ENCODE data around the gene ACTR1B. TPM values are rescaled to one million over a fixed set of nuclear protein-coding genes. Genes with fewer than 3 reads are reported as not detected.
A peak's percentile ranks its signal among the peaks of the same experiment; 100 is the strongest.

Gene ACTR1B
- polyA plus RNA-seq, 1 experiment, result 64.6 TPM

DNA sequence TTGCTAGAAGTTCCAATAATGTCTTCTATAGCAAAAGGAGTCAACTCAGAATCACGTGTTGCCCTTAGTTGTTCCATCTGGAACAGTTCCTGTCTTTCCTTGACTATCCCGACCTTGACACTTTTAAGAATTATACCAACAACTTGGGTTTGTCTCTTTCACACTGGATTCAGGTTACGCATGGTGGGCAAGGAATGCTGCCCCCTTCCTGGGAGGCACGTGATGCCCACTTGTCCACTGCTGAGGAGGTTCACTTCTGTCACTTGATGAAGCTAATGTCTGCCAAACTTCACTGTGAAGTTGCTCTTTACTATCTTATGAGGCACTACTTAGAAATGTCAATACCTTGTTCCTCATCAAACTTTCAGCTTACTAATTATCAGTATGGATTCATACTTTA is 12.7 kb downstream of the ACTR1B start:
- Histone ChIP-seq H3K27me3 (ENCODE audit: control insufficient read depth, insufficient read depth, low read length) (no peaks in the 10 kb centered on the region), H3K4me3 (ENCODE audit: low read depth, low read length) (no peak overlapping the region), H3K36me3 (ENCODE audit: control insufficient read depth, insufficient read depth, low read length) (peaks cover 11% of the 10 kb centered on the region)
- ChIA-PET POLR2A (no interaction called here), CTCF (interaction anchor here (1.4 to 1.9 kb wide), 2 partner anchors 11 to 46 kb away, joined by 4 to 9 read pairs; no protein-coding TSS in a partner anchor)
- DNase-seq (ENCODE audit: low read depth), result no peak
- TF ChIP-seq, protein P1, sequence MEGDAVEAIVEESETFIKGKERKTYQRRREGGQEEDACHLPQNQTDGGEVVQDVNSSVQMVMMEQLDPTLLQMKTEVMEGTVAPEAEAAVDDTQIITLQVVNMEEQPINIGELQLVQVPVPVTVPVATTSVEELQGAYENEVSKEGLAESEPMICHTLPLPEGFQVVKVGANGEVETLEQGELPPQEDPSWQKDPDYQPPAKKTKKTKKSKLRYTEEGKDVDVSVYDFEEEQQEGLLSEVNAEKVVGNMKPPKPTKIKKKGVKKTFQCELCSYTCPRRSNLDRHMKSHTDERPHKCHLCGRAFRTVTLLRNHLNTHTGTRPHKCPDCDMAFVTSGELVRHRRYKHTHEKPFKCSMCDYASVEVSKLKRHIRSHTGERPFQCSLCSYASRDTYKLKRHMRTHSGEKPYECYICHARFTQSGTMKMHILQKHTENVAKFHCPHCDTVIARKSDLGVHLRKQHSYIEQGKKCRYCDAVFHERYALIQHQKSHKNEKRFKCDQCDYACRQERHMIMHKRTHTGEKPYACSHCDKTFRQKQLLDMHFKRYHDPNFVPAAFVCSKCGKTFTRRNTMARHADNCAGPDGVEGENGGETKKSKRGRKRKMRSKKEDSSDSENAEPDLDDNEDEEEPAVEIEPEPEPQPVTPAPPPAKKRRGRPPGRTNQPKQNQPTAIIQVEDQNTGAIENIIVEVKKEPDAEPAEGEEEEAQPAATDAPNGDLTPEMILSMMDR (IDR thresholded peaks at IDR 0.05; ENCODE audit: insufficient read depth, low read depth, low read length), result no peak

DNA sequence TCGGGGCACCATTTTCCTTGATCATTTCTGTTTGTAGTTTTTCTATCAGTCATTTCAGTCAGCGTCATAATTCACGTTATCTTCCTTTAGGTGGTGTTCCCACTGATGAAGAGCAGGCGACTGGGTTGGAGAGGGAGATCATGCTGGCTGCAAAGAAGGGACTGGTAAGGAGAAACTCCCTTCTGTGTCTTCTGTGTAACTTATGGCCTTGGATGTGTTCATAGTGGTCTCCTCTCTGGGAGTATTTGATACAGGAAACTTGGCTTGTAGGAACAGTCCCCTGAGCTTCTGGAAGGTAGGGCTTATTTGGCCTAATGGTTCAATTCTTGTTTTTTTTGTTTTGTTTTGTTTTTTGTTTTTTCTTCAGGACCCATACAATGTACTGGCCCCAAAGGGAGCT is 16.9 kb downstream of the ACTR1B start:
- H3K27me3 ChIP-seq (ENCODE audit: control insufficient read depth, insufficient read depth, low read length), result no peaks in the 10 kb centered on the region
- peak overlapping the region; percentile 98 for H3K4me3 ChIP-seq (ENCODE audit: low read depth, low read length)
- H3K36me3 ChIP-seq (ENCODE audit: control insufficient read depth, insufficient read depth, low read length), result peaks cover 9% of the 10 kb centered on the region
- TF ChIP-seq, protein P1 (IDR thresholded peaks at IDR 0.05; ENCODE audit: insufficient read depth, low read depth, low read length), result no peak
- DNase-seq (ENCODE audit: low read depth), result no peak
- POLR2A ChIA-PET, result no interaction called here
- CTCF ChIA-PET, result interaction anchor here (0.6 kb wide), 2 partner anchors 24 to 50 kb away, joined by 3 read pairs; no protein-coding TSS in a partner anchor

DNA sequence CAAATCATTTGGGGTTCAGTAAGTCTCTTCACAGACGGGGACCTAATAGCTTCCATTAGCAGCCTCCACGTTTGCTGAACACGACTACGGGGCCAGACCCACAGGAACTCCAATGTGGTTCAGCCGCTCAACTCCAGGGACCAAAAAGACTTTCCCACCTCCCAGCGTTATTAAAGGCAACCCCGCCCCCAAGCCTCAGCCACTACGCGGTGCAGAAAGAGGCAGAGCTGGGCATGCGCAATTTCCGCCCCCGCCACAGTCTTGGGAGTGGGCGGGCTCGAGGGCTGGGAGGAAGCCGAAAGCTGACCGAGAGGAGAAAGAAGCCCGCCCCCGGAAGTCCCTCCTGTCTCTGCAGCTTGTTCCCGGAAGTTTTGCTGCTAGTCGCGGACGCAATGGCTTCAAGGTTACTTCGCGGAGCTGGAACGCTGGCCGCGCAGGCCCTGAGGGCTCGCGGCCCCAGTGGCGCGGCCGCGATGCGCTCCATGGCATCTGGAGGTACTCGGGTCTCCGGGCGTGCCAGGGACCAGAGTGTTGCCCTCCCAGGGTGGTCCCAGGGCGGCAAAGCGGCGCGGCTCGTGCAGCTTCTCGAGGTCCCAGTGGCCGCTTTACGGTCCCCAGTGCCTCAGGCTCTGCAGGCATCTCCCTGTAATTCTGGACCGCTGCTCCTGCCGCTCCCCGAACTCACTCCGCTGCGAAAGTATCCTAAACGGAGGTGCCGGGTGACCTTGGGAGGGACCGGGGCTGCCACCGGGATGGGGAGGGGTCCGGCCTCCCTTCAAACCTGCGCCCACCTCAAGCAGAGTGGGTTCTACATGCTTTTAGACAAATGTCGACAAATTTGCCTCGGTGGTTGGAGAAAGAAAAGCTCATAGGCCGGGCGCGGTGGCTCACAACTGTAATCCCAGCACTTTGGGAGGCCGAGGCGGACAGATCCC is 17.9 kb downstream of the ACTR1B start, which contains the start of gene COX5B:
COX5B (plus strand) TSS at position 368 of the 935 bp plus-strand sequence; CDS start at position 393, 25 bp downstream.
- DNase-seq (ENCODE audit: low read depth), result peak; percentile 87
- POLR2A ChIA-PET, result interaction anchor here (1.6 kb wide), 1 partner anchor 18 kb away, joined by 8 read pairs; the partner anchor contains the start of gene ACTR1B
- TF ChIP-seq, protein P1 (IDR thresholded peaks at IDR 0.05; ENCODE audit: insufficient read depth, low read depth, low read length), result no peak
- H3K27me3 ChIP-seq (ENCODE audit: control insufficient read depth, insufficient read depth, low read length), result no peaks in the 10 kb centered on the region
- CTCF ChIA-PET, result interaction anchor here (0.7 to 1.1 kb wide), 3 partner anchors 16 to 56 kb away, joined by 3 to 5 read pairs (median 3); no protein-coding TSS in a partner anchor
- peaks cover 9% of the 10 kb centered on the region for H3K36me3 ChIP-seq (ENCODE audit: control insufficient read depth, insufficient read depth, low read length)
- H3K4me3 ChIP-seq (ENCODE audit: low read depth, low read length), result peak within 1 kb of the TSS; percentile 98

DNA sequence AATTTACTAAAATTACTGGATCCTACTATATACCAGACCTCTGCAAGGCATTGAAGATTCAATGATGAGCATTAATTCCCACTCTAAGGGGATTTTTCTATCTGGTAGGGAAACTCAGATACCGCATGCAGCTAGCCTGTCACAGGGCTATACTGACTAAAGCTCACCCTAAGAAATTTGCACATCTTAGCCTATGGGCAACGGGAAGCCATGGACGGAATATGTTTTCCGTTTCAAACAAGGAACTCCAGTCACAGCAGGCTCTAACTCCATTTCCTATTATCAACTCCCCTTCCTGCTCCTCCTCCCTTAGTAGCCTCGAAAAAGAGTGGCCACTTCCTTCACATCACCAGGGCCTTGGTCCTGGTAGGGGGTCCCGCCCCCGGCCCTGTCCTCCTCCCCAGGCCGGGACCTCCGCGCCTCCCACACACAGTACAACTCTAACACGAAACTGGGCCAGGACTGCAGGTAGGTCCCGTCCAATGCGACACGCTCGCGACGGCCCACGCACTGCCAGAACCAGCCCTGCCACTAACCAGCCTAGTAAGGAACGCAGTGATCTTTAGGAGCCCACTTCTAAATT is 18.6 kb downstream of the ACTR1B start:
- DNase-seq (ENCODE audit: low read depth), result no peak
- CTCF ChIA-PET, result interaction anchor here (0.7 to 1.1 kb wide), 3 partner anchors 17 to 55 kb away, joined by 3 to 5 read pairs (median 3); no protein-coding TSS in a partner anchor

More for the DNA sequence above, 18.6 kb downstream of the ACTR1B start:
- POLR2A ChIA-PET, result interaction anchor here (1.6 kb wide), 1 partner anchor 19 kb away, joined by 8 read pairs; the partner anchor contains the start of gene ACTR1B
- Histone ChIP-seq H3K27me3 (ENCODE audit: control insufficient read depth, insufficient read depth, low read length) (no peaks in the 10 kb centered on the region), H3K36me3 (ENCODE audit: control insufficient read depth, insufficient read depth, low read length) (peaks cover 9% of the 10 kb centered on the region), H3K4me3 (ENCODE audit: low read depth, low read length) (peak overlapping the region; percentile 98)
- TF ChIP-seq, protein P1 (IDR thresholded peaks at IDR 0.05; ENCODE audit: insufficient read depth, low read depth, low read length), result no peak

All from BJ (cell line).